ENCODE results near the gene JAM2.

DNA sequence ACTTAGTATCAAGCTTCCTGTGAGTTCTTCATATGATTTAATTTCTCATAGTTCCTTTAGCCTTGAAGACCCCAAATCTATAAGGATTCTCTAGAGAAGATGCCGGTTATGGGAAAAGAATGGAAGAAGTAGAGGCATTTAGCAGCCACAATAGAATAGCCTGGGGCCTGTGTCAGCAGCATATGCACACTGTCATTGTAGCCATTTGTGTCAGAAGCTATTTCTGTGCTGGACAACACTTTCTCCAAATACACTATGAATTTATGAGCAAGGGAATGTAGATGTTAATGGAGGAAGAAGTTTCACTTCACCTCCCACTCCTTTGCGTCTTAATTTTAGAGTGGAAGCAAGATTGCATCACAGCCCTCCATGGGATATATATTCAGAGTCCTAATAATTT lies 17.4 kb downstream of the JAM2 start:
- TF ChIP-seq CTCF (IDR thresholded peaks at IDR 0.05): no peak
- TF ChIP-seq POLR2A (IDR thresholded peaks at IDR 0.05): no peak

Measured in heart left ventricle (tissue), 13 donors.